ENCODE measurements around the gene NOTUM. TPM values are rescaled to one million over a fixed set of nuclear protein-coding genes. Genes with fewer than 3 reads are reported as not detected.

The NOTUM gene
- total and polyA plus RNA-seq, 2 of the 4 experiments (the other 2 are of a cell fraction) = 0.05 TPM; not detected in 1

DNA sequence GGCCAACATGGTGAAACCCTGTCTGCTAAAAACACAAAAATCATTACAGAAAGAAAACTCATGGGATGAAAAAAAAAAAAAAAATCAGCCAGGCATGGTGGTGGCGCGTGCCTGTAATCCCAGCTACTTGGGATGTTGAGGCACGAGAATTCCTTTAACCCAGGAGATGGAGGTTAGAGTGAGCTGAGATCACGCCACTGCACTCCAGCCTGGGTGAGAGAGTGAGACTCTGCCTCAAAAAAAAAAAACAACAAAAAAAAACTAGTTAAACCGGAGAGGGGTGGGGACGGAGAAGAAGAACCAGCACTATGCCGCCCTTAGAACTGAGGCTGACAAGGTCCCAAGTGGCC is 7.4 kb upstream of the NOTUM start:
- in situ Hi-C loops (cut with MboI; ENCODE audit: low sequenced_read_pairs) (loop anchor here (5.0 kb wide), 1 partner anchor 49 kb away; no protein-coding TSS in a partner anchor), dilution Hi-C loops (cut with HindIII; ENCODE audit: low sequenced_read_pairs, unreplicated experiment) (no loop called here), intact Hi-C loops (cut with micrococcal nuclease) (loop anchor here (10.0 kb wide), 1 partner anchor 186 kb away; no protein-coding TSS in a partner anchor)
- Histone ChIP-seq H2AK9ac (replicated peaks; ENCODE audit: low read depth, low read length, poor library complexity) (no peak overlapping the region), H3K56ac (ENCODE audit: extremely low read depth, insufficient read depth, low read length) (no peak overlapping the region), H3K14ac (replicated peaks; ENCODE audit: low read depth, low read length) (no peak overlapping the region), H2AFZ (replicated peaks; ENCODE audit: low read length, poor library complexity) (peak overlapping the region; percentile 82), H3K9me1 (ENCODE audit: insufficient read depth, low read length) (no peaks in the 10 kb centered on the region; the same call in 1 of the 2 replicates), H3K4me1 (ENCODE audit: control insufficient read depth, insufficient read depth, low read length) (peaks cover 9% of the 10 kb centered on the region; the same call in 1 of the 2 replicates), H4K8ac (ENCODE audit: low read depth in 2 of 2, low read length in 2 of 2) (peak overlapping the region in 1 of 2 experiments; percentile 72; a peak in 1 of 4 replicates), H2BK120ac (ENCODE audit: low read depth, low read length) (no peak overlapping the region), H3K4me2 (ENCODE audit: low read depth, low read length) (peak overlapping the region; percentile 86; the same call in 1 of the 2 replicates), H4K20me1 (ENCODE audit: insufficient read depth, low read length) (no peaks in the 10 kb centered on the region), H2BK5ac (ENCODE audit: low read depth, low read length, poor library complexity, severe bottlenecking) (no peak overlapping the region), H4K5ac (ENCODE audit: low read depth, low read length) (peak overlapping the region; percentile 90; the same call in 1 of the 2 replicates), H4K91ac (ENCODE audit: insufficient read depth, low read depth, low read length) (no peak overlapping the region), H3K79me1 (ENCODE audit: low read depth in 1 of 2, low read length in 2 of 2) (no peaks in the 10 kb centered on the region), H3K36me3 (ENCODE audit: control insufficient read depth, insufficient read depth, low read length) (no peaks in the 10 kb centered on the region), H2AK5ac (ENCODE audit: low read depth, low read length) (peak overlapping the region; percentile 4; the same call in 1 of the 2 replicates), H2BK20ac (ENCODE audit: low read depth, low read length) (peak overlapping the region; percentile 33; the same call in 1 of the 2 replicates), H3K27me3 (ENCODE audit: control insufficient read depth, insufficient read depth, low read length) (peaks cover 4% of the 10 kb centered on the region), H3K18ac (ENCODE audit: low read depth, low read length) (peak overlapping the region; percentile 90; the same call in 1 of the 2 replicates), H3K23ac (ENCODE audit: low read depth, low read length) (no peak overlapping the region), H2BK15ac (ENCODE audit: low read depth, low read length) (no peak overlapping the region; the same call in 2 of the 3 replicates), H3K4me3 (ENCODE audit: insufficient read depth, low read depth, low read length) (no peak overlapping the region), H3K9me3 (ENCODE audit: control insufficient read depth, insufficient read depth, low read length) (peaks cover under 1% of the 10 kb centered on the region), H3K27ac (ENCODE audit: insufficient read depth, low read length) (no peak overlapping the region), H3K9ac (ENCODE audit: low read depth, low read length) (no peak overlapping the region), H3K4ac (ENCODE audit: low read depth, low read length) (peak overlapping the region; percentile 42)
- CTCF ChIA-PET = interaction anchor here (1.6 kb wide), 1 partner anchor 9 kb away, joined by 7 read pairs; no protein-coding TSS in a partner anchor
- no peak for DNase-seq
- WGBS, 2 experiments (ENCODE audit: extremely low coverage in 2 of 2, insufficient read length in 1 of 2) = 92% methylated on average over 2 of the region's 7 CpGs; no CpG with 5 or more reads in 1 of the 2 experiments
- no TSS peak for BruUV-seq (replicated peaks)
- TF ChIP-seq MAZ (IDR thresholded peaks at IDR 0.05; ENCODE audit: borderline replicate concordance, low read depth, low read length) = no peak
- TF ChIP-seq, protein P1, sequence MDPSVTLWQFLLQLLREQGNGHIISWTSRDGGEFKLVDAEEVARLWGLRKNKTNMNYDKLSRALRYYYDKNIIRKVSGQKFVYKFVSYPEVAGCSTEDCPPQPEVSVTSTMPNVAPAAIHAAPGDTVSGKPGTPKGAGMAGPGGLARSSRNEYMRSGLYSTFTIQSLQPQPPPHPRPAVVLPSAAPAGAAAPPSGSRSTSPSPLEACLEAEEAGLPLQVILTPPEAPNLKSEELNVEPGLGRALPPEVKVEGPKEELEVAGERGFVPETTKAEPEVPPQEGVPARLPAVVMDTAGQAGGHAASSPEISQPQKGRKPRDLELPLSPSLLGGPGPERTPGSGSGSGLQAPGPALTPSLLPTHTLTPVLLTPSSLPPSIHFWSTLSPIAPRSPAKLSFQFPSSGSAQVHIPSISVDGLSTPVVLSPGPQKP (IDR thresholded peaks at IDR 0.05; ENCODE audit: borderline replicate concordance, low read depth, low read length) = no peak
- no peak for TF ChIP-seq SMC3 (IDR thresholded peaks at IDR 0.05; ENCODE audit: low read depth, low read length)
- TF ChIP-seq RCOR1 (IDR thresholded peaks at IDR 0.05; ENCODE audit: insufficient replicate concordance, low read length) = no peak
- no peak for TF ChIP-seq POLR2A (IDR thresholded peaks at IDR 0.05; ENCODE audit: low read depth, low read length)
- TF ChIP-seq, protein P2, sequence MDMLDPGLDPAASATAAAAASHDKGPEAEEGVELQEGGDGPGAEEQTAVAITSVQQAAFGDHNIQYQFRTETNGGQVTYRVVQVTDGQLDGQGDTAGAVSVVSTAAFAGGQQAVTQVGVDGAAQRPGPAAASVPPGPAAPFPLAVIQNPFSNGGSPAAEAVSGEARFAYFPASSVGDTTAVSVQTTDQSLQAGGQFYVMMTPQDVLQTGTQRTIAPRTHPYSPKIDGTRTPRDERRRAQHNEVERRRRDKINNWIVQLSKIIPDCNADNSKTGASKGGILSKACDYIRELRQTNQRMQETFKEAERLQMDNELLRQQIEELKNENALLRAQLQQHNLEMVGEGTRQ (IDR thresholded peaks at IDR 0.05; ENCODE audit: low read depth, low read length) = no peak
- no peak for TF ChIP-seq CHD1 (IDR thresholded peaks at IDR 0.05; ENCODE audit: low read depth, low read length)
- POLR2A ChIA-PET (ENCODE audit: unreplicated experiment) = no interaction called here
- ATAC-seq (ENCODE audit: low read depth) = no peak
